Keratinocyte (primary cell): Measurements from ENCODE around the gene PABPC3. TPM values are rescaled to one million over a fixed set of nuclear protein-coding genes. Genes with fewer than 3 reads are reported as not detected.

Experiments
- DNase-seq: peaks from one replicate; pipeline ENCODE4 v3.0.0-alpha.2; 2011; ENCODE audit warnings: low read depth, missing footprints, low spot score
- FAIRE-seq: peaks from 2 replicates; lab custom pipeline; 2011; peaks lifted over from hg19 to GRCh38; lab: Jason Lieb, UNC
- H2AFZ ChIP-seq: 2 replicates; pipeline ENCODE4 v1.6.0; 2012; ENCODE audit warnings: low read length, control low read depth, inconsistent platforms; ENCODE audit not compliant: control insufficient read depth
- H3K27ac ChIP-seq: 2 replicates; pipeline ENCODE4 v1.5.1; 2011; ENCODE audit warnings: low read length; ENCODE audit not compliant: control insufficient read depth, insufficient read depth
- H3K27me3 ChIP-seq: 3 replicates; pipeline ENCODE4 v1.6.0; 2011; ENCODE audit warnings: low read length; ENCODE audit not compliant: control insufficient read depth, insufficient read depth; ENCODE audit errors: extremely low read depth
- H3K36me3 ChIP-seq, 2 experiments: 2 replicates in 1 of 2; 3 replicates in 1 of 2; pipeline ENCODE4 v1.5.1; 2011; ENCODE audit warnings: low read length in 2 of 2, mild to moderate bottlenecking in 1 of 2; ENCODE audit not compliant: control insufficient read depth in 2 of 2, insufficient read depth in 2 of 2; ENCODE audit errors: extremely low read depth in 1 of 2
- H3K4me1 ChIP-seq: 3 replicates; pipeline ENCODE4 v1.5.1; 2011; ENCODE audit warnings: low read length; ENCODE audit not compliant: control insufficient read depth, insufficient read depth; ENCODE audit errors: extremely low read depth
- H3K4me2 ChIP-seq: 3 replicates; pipeline ENCODE4 v1.6.0; 2011; ENCODE audit warnings: low read depth, low read length; ENCODE audit not compliant: control insufficient read depth, insufficient read depth; ENCODE audit errors: extremely low read depth
- H3K4me3 ChIP-seq, 3 experiments: fragments of 200-600 bp in 1 of 3; sonication (generic) in 1 of 3; 2 replicates in 2 of 3; 3 replicates in 1 of 3; pipeline ENCODE4 v1.5.1; 2011 to 2016; ENCODE audit warnings: low read length in 3 of 3, mild to moderate bottlenecking in 3 of 3, control low read depth in 2 of 3, inconsistent platforms in 1 of 3, low read depth in 1 of 3, mixed read lengths in 1 of 3, mixed run types in 1 of 3, moderate library complexity in 1 of 3; ENCODE audit not compliant: control insufficient read depth in 2 of 3, insufficient read depth in 2 of 3; ENCODE audit errors: extremely low read depth in 1 of 3
- H3K79me2 ChIP-seq: 2 replicates; pipeline ENCODE4 v1.6.0; 2012; ENCODE audit warnings: low read length; ENCODE audit not compliant: control insufficient read depth, insufficient read depth
- H3K9ac ChIP-seq: 3 replicates; pipeline ENCODE4 v1.6.0; 2011; ENCODE audit warnings: low read length; ENCODE audit not compliant: control insufficient read depth, insufficient read depth; ENCODE audit errors: extremely low read depth
- H3K9me1 ChIP-seq: 3 replicates; pipeline ENCODE4 v1.6.0; 2011; ENCODE audit warnings: low read length; ENCODE audit not compliant: control insufficient read depth, insufficient read depth; ENCODE audit errors: extremely low read depth
- H3K9me3 ChIP-seq: 2 replicates; pipeline ENCODE4 v1.5.1; 2012; ENCODE audit warnings: low read depth, low read length; ENCODE audit not compliant: control insufficient read depth
- H4K20me1 ChIP-seq: 3 replicates; pipeline ENCODE4 v1.6.0; 2011; ENCODE audit warnings: low read length; ENCODE audit not compliant: control insufficient read depth, insufficient read depth; ENCODE audit errors: extremely low read depth
- CTCF ChIP-seq, 3 experiments: IDR thresholded peaks in 1 of 3; conservative IDR thresholded peaks in 1 of 3; optimal IDR thresholded peaks in 1 of 3; 2 replicates in 2 of 3; 3 replicates in 1 of 3; pipeline versions ENCODE3 to v1.5.1; 2011; ENCODE audit warnings: low read length in 3 of 3, mild to moderate bottlenecking in 3 of 3, moderate library complexity in 2 of 3, control low read depth in 1 of 3, inconsistent platforms in 1 of 3; ENCODE audit not compliant: insufficient read depth in 2 of 3; ENCODE audit errors: extremely low read depth in 1 of 3
- EZH2 ChIP-seq: IDR thresholded peaks from one replicate; pipeline ENCODE4 v1.6.1; 2012; ENCODE audit warnings: inconsistent platforms, mild to moderate bottlenecking, low read length, moderate library complexity
- dilution Hi-C: fragments of 300-500 bp; cut with MboI; formaldehyde crosslinking; loops from one replicate; pipeline ENCODE4 v1.7.0; 2020; ENCODE audit warnings: low sequenced_read_pairs; ENCODE audit not compliant: extremely low pct_ligation_motif_present
- polyA plus RNA-seq, 5 experiments: library from polyadenylated mRNA; depleted of rRNA in 3 of 5; stranded (reverse) in 3 of 5; stranded (forward) in 1 of 5; unstranded in 1 of 5; fragments of >200 nt; gene quantifications; 1 replicate in 1 of 5; 2 replicates in 3 of 5; 3 replicates in 1 of 5; pipeline versions ENCODE4 v1.2.1 to v1.2.3, GENCODE V29; 2011 to 2012; ENCODE audit warnings: missing spikeins in 2 of 5, low read depth in 1 of 5, low replicate concordance in 1 of 5

PABPC3 gene
- polyA plus RNA-seq, 1 donor (not counting 4 experiments of a cell fraction or from before 2014, with no cell fraction given) = 0.31 TPM

GRCh38 chr13:25069236-25069635, 26.7 kb upstream of the PABPC3 start:
- Histone ChIP-seq H2AFZ (no peak overlapping the region), H3K4me2 (no peak overlapping the region), H3K9me1 (no peaks in the 10 kb centered on the region), H3K4me1 (no peaks in the 10 kb centered on the region), H3K36me3 (no peaks in the 10 kb centered on the region), H3K27me3 (peaks cover 11% of the 10 kb centered on the region), H3K9ac (no peak overlapping the region), H3K79me2 (no peaks in the 10 kb centered on the region), H3K4me3 (no peak overlapping the region), H3K27ac (no peak overlapping the region), H4K20me1 (no peaks in the 10 kb centered on the region), H3K9me3 (no peaks in the 10 kb centered on the region)
- no peak for TF ChIP-seq CTCF (optimal IDR thresholded peaks at IDR 0.05 in 1 of 3, IDR thresholded peaks at IDR 0.05 in 1 of 3, conservative IDR thresholded peaks at IDR 0.05 in 1 of 3; ENCODE audit: extremely low read depth in 1 of 3, insufficient read depth in 2 of 3, low read length in 3 of 3)
- TF ChIP-seq EZH2 = no peak
- FAIRE-seq = no peak
- no peak for DNase-seq
- dilution Hi-C loops = no loop called here

- dilution Hi-C loops = no loop called here
- Histone ChIP-seq H3K4me2 (no peak overlapping the region), H3K4me3 (no peak overlapping the region), H3K79me2 (no peaks in the 10 kb centered on the region), H3K9ac (no peak overlapping the region), H3K27me3 (peaks cover 11% of the 10 kb centered on the region), H3K27ac (no peak overlapping the region), H3K9me1 (no peaks in the 10 kb centered on the region), H3K4me1 (no peaks in the 10 kb centered on the region), H3K36me3 (no peaks in the 10 kb centered on the region), H2AFZ (no peak overlapping the region), H4K20me1 (no peaks in the 10 kb centered on the region), H3K9me3 (no peaks in the 10 kb centered on the region)
- DNase-seq (no peak), FAIRE-seq (no peak)
- TF ChIP-seq CTCF (optimal IDR thresholded peaks at IDR 0.05 in 1 of 3, IDR thresholded peaks at IDR 0.05 in 1 of 3, conservative IDR thresholded peaks at IDR 0.05 in 1 of 3; ENCODE audit: extremely low read depth in 1 of 3, insufficient read depth in 2 of 3, low read length in 3 of 3) (no peak), EZH2 (no peak)
Measured at GRCh38 chr13:25069911-25070310, 26.0 kb upstream of the PABPC3 start.
